ENCODE data around the gene AGAP2. TPM values are rescaled to one million over a fixed set of nuclear protein-coding genes. Genes with fewer than 3 reads are reported as not detected.

AGAP2 gene
- total RNA-seq, 1 experiment from 2014 or later: 0.57 TPM

GRCh38 chr12:57757771-57758170 is 19.2 kb upstream of the AGAP2 start:
- intact Hi-C loops (cut with micrococcal nuclease; ENCODE audit: unreplicated experiment): no loop called here
- Mint-ChIP-seq H3K27me3 (ENCODE audit: unreplicated experiment) (peaks cover under 1% of the 10 kb centered on the region), H3K4me1 (ENCODE audit: low read depth, unreplicated experiment) (peaks cover 30% of the 10 kb centered on the region), H3K27ac (ENCODE audit: unreplicated experiment) (no peak overlapping the region), H3K9me3 (ENCODE audit: low read depth, unreplicated experiment) (no peaks in the 10 kb centered on the region), H3K36me3 (ENCODE audit: insufficient read depth, unreplicated experiment) (peaks cover 54% of the 10 kb centered on the region), H3K4me3 (ENCODE audit: low read depth, unreplicated experiment) (no peak overlapping the region)
- CTCF ChIA-PET: no interaction called here
- TF ChIP-seq, protein P1, sequence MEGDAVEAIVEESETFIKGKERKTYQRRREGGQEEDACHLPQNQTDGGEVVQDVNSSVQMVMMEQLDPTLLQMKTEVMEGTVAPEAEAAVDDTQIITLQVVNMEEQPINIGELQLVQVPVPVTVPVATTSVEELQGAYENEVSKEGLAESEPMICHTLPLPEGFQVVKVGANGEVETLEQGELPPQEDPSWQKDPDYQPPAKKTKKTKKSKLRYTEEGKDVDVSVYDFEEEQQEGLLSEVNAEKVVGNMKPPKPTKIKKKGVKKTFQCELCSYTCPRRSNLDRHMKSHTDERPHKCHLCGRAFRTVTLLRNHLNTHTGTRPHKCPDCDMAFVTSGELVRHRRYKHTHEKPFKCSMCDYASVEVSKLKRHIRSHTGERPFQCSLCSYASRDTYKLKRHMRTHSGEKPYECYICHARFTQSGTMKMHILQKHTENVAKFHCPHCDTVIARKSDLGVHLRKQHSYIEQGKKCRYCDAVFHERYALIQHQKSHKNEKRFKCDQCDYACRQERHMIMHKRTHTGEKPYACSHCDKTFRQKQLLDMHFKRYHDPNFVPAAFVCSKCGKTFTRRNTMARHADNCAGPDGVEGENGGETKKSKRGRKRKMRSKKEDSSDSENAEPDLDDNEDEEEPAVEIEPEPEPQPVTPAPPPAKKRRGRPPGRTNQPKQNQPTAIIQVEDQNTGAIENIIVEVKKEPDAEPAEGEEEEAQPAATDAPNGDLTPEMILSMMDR (IDR thresholded peaks at IDR 0.05; ENCODE audit: unreplicated experiment): no peak
- no peak for DNase-seq
- BruUV-seq (replicated peaks): no TSS peak

- CTCF ChIA-PET: interaction anchor here (0.6 to 1.8 kb wide), 8 partner anchors 8 to 109 kb away, joined by 3 to 9 read pairs (median 4); partner anchors contain the start of genes CYP27B1, EEF1AKMT3, METTL1 and OS9
- DNase-seq: peak; percentile 66
- BruUV-seq (replicated peaks): no TSS peak
- TF ChIP-seq, protein P1 (IDR thresholded peaks at IDR 0.05; ENCODE audit: unreplicated experiment): peak; percentile 64
- H3K9me3 Mint-ChIP-seq (ENCODE audit: low read depth, unreplicated experiment): no peaks in the 10 kb centered on the region
- no peaks in the 10 kb centered on the region for H3K27me3 Mint-ChIP-seq (ENCODE audit: unreplicated experiment)
- H3K36me3 Mint-ChIP-seq (ENCODE audit: insufficient read depth, unreplicated experiment): peaks cover 58% of the 10 kb centered on the region
- H3K27ac Mint-ChIP-seq (ENCODE audit: unreplicated experiment): peak overlapping the region; percentile 41
- H3K4me3 Mint-ChIP-seq (ENCODE audit: low read depth, unreplicated experiment): peak overlapping the region; percentile 67
- H3K4me1 Mint-ChIP-seq (ENCODE audit: low read depth, unreplicated experiment): peaks cover 39% of the 10 kb centered on the region
- intact Hi-C loops (cut with micrococcal nuclease; ENCODE audit: unreplicated experiment): no loop called here
Measured at GRCh38 chr12:57756406-57757341, 18.1 kb upstream of the AGAP2 start.

DNA sequence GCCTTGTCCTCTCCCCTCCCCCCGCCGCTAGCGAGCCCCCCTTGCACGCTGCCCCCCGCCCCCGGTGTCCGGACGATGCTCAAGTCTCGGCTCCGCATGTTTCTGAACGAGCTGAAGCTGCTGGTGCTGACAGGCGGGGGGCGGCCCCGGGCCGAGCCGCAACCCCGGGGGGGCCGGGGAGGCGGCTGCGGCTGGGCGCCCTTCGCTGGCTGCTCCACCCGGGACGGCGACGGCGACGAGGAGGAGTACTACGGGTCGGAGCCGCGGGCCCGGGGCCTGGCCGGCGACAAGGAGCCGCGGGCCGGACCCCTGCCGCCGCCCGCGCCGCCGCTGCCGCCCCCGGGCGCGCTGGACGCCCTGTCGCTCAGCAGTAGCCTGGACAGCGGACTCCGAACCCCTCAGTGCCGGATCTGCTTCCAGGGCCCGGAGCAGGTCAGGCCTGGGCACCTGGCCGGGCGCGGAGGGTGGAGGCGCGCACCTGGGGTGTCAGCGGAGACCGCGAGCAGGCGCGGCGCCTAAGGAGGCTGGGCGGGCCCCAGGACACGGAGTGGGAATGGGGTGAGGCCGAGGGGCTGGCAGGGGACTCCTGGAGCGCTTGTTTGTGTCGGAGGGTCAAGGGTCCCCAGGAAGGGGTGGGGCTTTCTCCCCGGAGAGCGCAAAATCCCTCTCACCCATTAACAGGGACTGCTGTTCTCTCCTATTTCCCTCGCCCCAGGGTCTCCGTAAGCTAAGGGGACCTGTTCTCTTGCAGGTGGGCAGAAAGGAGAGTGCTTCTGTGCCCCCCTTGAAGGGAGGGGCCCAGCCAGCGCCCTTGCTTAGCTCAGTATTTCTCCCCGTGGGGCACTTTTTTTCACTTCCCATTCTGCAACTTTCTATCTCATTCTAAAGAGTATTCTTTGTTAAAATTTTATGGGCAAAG is 17.2 kb upstream of the AGAP2 start:
- Mint-ChIP-seq H3K27ac (ENCODE audit: unreplicated experiment) (peak overlapping the region; percentile 41), H3K9me3 (ENCODE audit: low read depth, unreplicated experiment) (no peaks in the 10 kb centered on the region), H3K36me3 (ENCODE audit: insufficient read depth, unreplicated experiment) (peaks cover 63% of the 10 kb centered on the region), H3K4me3 (ENCODE audit: low read depth, unreplicated experiment) (peak overlapping the region; percentile 67), H3K27me3 (ENCODE audit: unreplicated experiment) (no peaks in the 10 kb centered on the region), H3K4me1 (ENCODE audit: low read depth, unreplicated experiment) (peaks cover 48% of the 10 kb centered on the region)
- BruUV-seq (replicated peaks): no TSS peak
- CTCF ChIA-PET: interaction anchor here (0.6 to 1.8 kb wide), 4 partner anchors 11 to 172 kb away, joined by 3 to 9 read pairs (median 4); partner anchors contain the start of genes CYP27B1 and TSPAN31
- intact Hi-C loops (cut with micrococcal nuclease; ENCODE audit: unreplicated experiment): no loop called here
- TF ChIP-seq, protein P1 (IDR thresholded peaks at IDR 0.05; ENCODE audit: unreplicated experiment): no peak
- peak; percentile 63 for DNase-seq

DNA sequence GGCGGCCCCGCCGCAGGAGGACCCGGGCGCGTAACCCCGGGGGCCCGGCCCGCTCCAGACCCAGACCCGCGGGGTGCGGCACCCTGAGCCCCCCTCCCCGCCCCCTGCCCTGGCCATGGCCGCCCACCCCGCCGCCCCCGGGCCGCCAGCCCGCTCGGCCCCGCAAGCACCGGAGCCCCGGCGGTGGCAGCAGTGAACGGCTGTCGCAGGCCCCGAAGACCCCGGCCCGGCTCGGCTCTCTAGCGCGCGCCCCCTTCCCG is 16.6 kb upstream of the AGAP2 start:
- H3K4me1 Mint-ChIP-seq (ENCODE audit: low read depth, unreplicated experiment): peaks cover 48% of the 10 kb centered on the region
- H3K9me3 Mint-ChIP-seq (ENCODE audit: low read depth, unreplicated experiment): no peaks in the 10 kb centered on the region

More for the DNA sequence above, 16.6 kb upstream of the AGAP2 start:
- TF ChIP-seq, protein P1 (IDR thresholded peaks at IDR 0.05; ENCODE audit: unreplicated experiment): no peak
- Mint-ChIP-seq H3K4me3 (ENCODE audit: low read depth, unreplicated experiment) (peak overlapping the region; percentile 67), H3K27ac (ENCODE audit: unreplicated experiment) (no peak overlapping the region), H3K36me3 (ENCODE audit: insufficient read depth, unreplicated experiment) (peaks cover 69% of the 10 kb centered on the region), H3K27me3 (ENCODE audit: unreplicated experiment) (no peaks in the 10 kb centered on the region)
- no peak for DNase-seq
- intact Hi-C loops (cut with micrococcal nuclease; ENCODE audit: unreplicated experiment): no loop called here
- CTCF ChIA-PET: no interaction called here
- no TSS peak for BruUV-seq (replicated peaks)
